GM21528 (cell line): ENCODE results near the gene ABHD2.
A peak's percentile ranks its signal among the peaks of the same experiment; 100 is the strongest.

Experiments used
- ATAC-seq: cut with Tn5 transposase; IDR thresholded peaks from one replicate; pipeline ENCODE4 v1.9.1; 2021; ENCODE audit warnings: mild to moderate bottlenecking, moderate library complexity; ENCODE audit not compliant: unreplicated experiment, low FRiP score

The ABHD2 gene

GRCh38 chr15:89161666-89162065, 73.4 kb downstream of the ABHD2 start:
- no peak for ATAC-seq

GRCh38 chr15:89163271-89164055, 75.2 kb downstream of the ABHD2 start:
- ATAC-seq, result no peak

GRCh38 chr15:89164712-89165211, 76.5 kb downstream of the ABHD2 start:
- no peak for ATAC-seq

- ATAC-seq, result no peak
Measured at GRCh38 chr15:89165677-89166076, 77.4 kb downstream of the ABHD2 start.

- peak; percentile 69 for ATAC-seq
Measured at GRCh38 chr15:89167267-89168176, 79.3 kb downstream of the ABHD2 start.

GRCh38 chr15:89168316-89168833, 80.1 kb downstream of the ABHD2 start:
- ATAC-seq, result no peak

- ATAC-seq, result no peak
Measured at GRCh38 chr15:89170364-89170763, 82.1 kb downstream of the ABHD2 start.

GRCh38 chr15:89171136-89172072, 83.1 kb downstream of the ABHD2 start:
- no peak for ATAC-seq

GRCh38 chr15:89172921-89173320, 84.7 kb downstream of the ABHD2 start:
- no peak for ATAC-seq

GRCh38 chr15:89174476-89174875, 86.2 kb downstream of the ABHD2 start:
- ATAC-seq, result no peak

GRCh38 chr15:89175617-89176191, 87.4 kb downstream of the ABHD2 start:
- ATAC-seq, result no peak

GRCh38 chr15:89177116-89177515, 88.9 kb downstream of the ABHD2 start:
- no peak for ATAC-seq

- ATAC-seq, result no peak
Measured at GRCh38 chr15:89177633-89178306, 89.5 kb downstream of the ABHD2 start.

GRCh38 chr15:89178307-89178977, 90.2 kb downstream of the ABHD2 start:
- ATAC-seq, result no peak

GRCh38 chr15:89179966-89180875, 92.0 kb downstream of the ABHD2 start:
- ATAC-seq, result no peak

GRCh38 chr15:89184357-89184756, 96.1 kb downstream of the ABHD2 start:
- no peak for ATAC-seq

- no peak for ATAC-seq
Measured at GRCh38 chr15:89184886-89185526, 96.8 kb downstream of the ABHD2 start.
